HG03103 (cell line): ENCODE results near the gene POGLUT3.

Experiments
- ATAC-seq: cut with Tn5 transposase; IDR thresholded peaks from one replicate; pipeline ENCODE4 v1.9.1; 2021; ENCODE audit warnings: low read depth; ENCODE audit not compliant: unreplicated experiment

The POGLUT3 gene, protein sequence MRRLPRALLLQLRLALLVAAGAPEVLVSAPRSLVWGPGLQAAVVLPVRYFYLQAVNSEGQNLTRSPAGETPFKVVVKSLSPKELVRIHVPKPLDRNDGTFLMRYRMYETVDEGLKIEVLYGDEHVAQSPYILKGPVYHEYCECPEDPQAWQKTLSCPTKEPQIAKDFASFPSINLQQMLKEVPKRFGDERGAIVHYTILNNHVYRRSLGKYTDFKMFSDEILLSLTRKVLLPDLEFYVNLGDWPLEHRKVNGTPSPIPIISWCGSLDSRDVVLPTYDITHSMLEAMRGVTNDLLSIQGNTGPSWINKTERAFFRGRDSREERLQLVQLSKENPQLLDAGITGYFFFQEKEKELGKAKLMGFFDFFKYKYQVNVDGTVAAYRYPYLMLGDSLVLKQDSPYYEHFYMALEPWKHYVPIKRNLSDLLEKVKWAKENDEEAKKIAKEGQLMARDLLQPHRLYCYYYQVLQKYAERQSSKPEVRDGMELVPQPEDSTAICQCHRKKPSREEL

DNA sequence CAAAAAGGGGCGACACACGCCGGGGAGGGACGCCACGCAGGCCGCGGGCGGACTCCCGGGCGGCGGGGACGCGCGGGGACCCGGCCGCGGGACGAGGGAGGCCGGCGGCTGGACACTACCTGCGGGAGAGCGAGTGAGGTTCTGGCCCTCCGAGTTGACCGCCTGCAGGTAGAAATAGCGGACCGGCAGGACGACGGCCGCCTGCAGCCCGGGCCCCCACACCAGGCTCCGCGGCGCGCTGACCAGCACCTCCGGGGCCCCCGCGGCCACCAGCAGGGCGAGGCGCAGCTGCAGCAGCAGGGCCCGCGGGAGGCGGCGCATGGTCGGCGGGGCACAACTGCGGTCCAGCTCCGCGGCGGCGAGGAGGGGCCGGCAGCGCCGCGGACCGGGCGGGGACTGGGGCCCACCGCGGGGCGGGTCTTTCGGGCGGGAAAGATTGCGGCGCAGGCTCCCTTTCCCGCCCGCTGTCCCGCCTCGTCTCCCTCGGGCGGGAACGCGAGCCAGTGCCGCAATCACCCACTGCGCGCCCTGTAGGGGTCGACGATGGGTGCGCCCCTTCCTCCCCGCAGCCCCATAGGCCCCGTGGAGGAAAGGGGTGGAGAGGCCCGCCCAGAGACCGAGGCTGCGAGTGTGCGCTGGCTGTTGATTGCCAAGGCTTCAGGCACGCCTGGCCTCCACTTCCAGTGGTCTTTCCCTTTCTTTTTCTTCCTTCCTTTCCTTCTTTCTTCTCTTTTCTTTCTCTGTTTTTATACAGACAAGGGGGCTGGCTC is at the start of gene POGLUT3:
Gene POGLUT3, minus strand, starts transcription at position 339 of the 770 bp plus-strand sequence. Its CDS starts 18 bp downstream, at position 321.
- ATAC-seq = peak; percentile 64

DNA sequence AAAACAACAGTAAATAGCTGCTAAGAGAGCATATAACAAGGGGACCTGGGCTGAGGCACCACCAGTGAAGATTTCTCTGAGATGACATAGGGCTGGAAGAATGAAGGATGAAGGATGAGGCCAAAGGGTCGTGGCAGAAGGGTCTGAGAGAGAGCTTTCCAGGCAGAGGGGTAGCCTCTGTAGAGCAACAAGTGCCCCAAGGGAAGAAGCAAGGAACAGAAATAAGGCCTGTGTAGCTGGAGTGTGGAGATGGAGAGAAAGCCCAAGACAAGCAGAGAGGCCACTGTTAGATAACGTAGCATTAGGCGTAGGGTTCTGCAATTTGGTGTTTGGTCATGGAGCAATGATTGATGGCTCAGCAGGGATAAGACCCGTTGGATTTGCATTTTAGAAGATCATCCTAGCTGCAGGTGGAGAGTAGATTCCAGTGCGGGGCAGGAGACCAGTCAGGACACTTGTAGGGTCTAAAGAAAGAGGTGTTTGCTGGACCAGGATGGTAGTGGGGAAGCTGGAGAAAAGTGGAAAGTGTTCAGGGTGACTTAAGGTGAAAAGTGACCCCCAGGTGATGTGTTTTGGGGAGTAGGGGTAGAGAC is 47.8 kb upstream of the POGLUT3 start:
- no peak for ATAC-seq

DNA sequence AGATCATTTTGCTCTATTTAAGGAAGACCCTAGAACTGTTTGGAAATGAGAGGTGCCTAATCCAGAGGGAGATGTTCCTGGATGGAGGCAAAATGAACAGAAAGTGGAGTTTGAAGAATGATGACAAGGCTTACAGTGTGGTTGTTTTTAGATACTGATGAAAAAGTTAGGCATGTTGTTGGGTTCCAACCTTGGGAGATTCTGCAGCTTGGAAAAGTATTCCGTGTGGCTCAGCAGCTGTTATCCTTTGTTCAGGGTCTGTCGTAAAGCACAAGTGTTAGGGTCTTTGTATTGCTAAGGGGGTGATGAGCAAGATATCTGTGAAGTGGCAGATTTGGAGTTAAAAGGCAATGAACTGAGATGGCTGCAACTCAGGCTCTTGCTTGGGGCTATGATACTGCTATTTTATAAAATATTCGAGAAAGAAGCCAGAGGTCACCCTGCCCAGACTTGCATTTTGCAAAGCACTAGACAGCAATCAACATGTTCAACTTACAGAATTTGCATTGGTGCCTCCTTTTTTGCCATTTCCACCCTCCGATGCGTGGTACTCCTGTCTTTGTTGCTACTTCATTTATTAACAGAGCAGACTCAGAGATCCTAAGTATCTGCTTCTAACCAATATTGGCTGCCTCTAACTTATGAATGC is 45.3 kb upstream of the POGLUT3 start:
- no peak for ATAC-seq

DNA sequence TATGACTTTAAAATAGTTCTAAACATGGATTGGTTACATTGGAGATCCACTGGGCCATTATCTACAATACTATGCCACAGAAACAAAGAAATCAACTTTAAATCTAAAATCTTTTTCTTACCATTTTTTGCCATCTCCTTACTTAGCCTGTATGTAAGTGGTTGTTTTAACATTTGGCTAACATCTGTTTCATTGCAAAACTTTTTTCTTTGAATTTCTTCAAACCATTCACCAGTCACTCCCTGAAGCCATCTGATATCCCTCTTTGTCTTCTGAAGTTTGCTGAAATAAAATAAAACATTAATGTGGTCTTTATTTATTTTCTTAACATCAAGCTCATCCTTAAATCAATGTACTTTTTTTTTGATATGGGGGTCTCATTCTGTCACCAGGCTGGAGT is 43.3 kb upstream of the POGLUT3 start:
- no peak for ATAC-seq

DNA sequence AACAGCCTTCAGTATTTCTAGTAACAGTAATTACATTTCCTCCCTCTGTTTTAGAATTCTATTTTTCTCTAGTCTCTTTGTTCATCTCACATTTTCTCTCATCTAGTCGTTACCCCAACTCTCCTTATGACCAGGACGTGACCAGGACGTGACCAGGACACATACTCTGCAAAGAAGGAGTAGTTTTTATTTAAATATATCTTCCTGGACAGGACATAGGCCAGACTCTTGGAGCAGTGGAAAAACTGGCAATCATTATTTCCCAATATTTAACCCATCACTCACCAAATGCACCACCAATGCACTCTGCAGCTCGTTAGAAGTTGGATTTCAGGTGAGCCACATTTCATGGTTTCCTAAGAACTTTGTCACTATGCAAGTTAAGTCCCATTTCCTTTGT is 40.3 kb upstream of the POGLUT3 start:
- no peak for ATAC-seq

DNA sequence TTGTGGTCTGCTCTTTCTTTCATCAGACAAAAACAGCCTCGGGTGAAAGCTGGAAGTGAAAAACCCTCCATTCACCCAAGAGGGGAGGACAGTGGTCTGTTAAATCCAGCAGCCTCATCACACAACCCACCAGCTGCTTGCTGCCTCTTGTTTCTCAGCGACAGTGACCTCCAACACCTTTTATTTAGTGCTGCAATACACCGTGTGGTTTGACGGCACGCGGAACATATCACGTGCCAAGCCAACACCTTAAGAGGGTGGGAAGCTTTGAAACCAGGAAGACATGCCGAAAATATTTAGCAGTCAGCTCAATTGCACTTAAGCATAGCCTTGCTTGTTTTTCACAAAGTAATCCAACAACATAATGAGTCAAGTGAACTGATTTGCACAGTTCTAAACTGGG is 39.8 kb upstream of the POGLUT3 start:
- ATAC-seq = no peak

DNA sequence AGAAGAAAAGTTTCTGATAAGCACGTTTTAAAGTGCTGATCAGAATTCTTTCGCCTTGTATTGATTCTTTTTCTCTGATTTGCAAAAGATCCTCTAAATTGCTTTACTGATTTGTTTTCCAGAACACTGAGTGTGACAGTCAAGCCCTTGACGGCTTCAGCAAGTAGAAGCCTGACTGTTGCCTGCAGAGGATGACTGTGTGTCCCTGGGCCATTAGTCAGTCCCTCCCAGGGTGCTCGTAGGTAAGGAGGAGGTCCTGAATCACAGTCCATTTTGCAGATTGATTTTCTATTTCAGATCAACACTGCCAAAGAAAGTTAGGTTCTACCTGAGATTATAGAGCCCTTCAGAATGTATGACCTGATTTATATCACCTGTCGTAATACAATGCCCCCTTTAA is 38.6 kb upstream of the POGLUT3 start:
- ATAC-seq = no peak

DNA sequence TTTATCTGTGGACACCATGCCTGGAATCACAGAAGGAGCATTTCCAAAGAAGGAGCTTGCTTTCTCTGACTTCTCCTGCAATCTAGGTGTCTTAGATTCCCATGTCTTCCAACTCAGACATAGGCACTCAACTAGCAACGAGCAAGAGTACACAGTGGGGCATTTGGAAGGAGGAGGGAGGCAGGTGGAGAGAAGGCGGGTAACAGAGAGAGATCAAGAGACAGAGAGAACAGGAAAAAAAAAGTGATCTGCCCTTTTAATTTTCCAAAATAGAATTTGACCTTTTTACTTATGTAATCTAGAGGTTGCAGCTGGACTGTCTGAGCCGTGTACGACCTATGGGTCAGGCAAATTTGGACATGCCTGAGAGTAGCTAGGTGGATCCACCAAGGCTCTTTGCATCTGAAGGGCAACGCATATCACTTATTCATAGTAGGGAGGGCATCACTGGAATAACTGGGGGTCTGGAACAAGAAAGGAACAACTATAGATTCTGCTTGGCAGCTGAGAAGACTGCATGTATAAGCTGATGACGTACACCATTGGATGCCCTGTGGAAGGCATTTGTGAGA is 37.3 kb upstream of the POGLUT3 start:
- ATAC-seq = no peak

DNA sequence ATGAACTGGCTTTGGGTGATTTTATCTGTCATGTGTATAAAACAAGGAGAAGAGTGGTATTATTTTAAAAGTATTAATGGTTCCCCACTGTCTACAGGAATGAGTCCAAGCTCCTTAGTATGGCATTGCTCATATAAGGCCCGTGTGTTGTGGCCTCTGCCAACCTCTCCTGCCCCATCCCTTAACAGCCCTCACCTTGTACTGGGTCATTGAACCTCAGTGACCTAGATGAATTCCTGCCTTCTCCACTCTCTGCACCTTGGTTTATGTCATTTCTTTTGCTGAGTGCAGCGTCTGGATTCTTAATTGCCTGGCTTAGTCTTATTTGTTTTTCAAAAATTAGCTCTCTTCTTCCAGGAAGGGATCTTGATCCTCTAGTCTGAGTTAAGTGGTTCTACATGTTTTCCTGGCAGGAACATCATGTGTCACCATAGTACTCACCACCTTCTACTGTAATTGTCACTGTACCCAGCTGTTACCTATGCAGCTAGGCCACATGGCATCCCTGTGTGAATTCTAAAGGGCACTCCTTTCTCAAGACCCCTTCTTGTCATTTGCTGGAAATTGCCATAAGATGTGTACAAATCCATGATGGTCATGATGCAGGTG is 36.2 kb upstream of the POGLUT3 start:
- no peak for ATAC-seq

DNA sequence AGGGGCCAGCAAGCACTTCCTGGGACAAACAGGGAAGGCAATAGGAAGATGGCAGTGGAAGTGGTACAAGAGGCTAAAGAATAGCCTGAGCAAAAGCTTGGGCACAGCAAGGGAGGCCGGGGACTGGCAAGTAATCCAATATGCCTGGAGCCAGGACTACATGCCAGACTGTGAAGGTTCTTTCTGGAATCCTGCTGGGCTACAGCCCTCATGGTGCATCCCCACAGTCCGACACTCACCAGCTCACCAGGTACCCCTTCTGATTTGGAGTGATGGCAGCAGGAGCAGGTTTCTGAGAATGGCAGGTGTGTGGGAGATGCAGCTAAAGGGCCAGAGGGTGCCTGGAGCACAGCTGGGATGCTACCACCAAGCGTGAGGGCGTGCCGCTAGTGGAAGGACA is 32.2 kb upstream of the POGLUT3 start:
- no peak for ATAC-seq

DNA sequence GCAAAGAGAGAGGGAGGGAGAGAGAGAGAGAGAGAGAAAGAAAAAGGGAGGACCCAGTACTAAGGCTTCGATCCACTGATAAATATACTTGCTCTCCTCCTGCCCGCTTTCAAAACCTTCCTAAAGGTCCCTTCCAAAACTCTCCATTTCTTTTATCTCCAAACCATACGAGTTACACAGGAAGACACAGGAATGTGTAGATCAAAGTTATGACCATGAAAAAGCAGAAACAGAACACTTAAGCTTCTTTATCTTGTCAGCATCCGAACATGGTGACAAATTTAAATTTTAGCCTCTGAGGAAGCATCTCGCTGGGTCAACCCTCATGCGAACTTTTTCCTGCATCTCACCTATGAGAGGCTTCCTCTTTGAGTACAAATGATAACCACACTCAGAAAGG is 29.2 kb upstream of the POGLUT3 start:
- ATAC-seq = no peak

DNA sequence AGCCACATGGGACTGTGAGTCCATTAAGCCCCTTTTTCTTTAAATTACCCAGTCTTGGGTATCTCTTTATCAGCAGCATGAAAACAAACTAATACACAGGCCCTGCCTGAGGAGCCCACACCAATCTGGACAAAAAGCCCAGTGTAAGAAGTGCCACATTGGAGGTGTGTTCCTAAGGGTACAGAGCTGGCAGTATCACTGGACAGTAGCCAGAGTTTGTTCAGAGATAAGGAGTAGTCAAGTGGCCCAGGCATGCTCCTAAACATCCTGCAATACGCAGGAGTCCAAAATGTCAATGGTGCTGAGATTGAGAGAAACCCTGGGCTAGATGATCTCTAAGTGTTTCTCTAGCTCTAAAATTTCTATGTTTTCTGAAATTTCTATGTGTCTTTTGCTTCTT is 27.0 kb upstream of the POGLUT3 start:
- no peak for ATAC-seq

DNA sequence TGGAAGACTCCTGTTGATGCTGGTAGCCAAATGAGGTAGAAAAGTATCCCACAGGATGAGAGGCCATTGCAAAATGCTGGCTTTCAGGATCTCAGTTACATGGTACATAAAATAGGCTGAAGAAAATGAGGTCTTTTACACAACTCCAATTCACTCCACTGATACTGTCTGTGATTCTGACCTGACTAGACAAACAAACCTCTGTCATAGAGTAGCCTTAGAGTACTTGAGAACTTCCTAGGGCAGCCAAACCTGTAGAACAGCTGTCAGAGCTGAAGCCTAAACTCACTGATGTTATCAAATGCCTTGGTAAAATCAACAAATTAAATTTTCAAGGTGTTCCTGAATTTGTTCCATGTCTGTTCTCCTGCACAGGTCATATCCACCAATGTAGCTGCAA is 26.2 kb upstream of the POGLUT3 start:
- no peak for ATAC-seq

DNA sequence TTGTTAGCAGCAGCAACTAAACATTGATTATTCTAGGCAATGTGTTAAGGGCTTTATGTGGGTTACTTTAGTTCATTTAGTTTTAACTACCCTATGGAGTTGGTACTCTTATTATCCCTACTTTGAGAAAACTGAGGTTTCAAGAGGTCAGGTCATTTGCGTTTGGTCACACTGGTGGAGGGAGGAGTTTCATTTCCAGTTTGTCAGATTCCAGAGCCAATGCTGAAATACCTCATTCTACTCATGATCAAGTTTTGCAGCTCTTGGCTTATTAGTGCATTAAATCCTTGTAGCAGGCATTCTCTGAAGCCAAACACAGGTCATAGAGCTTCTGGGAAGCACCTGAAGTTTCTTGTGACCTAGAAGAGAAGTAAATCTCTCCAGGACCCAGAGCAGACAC is 24.1 kb upstream of the POGLUT3 start:
- ATAC-seq = no peak

DNA sequence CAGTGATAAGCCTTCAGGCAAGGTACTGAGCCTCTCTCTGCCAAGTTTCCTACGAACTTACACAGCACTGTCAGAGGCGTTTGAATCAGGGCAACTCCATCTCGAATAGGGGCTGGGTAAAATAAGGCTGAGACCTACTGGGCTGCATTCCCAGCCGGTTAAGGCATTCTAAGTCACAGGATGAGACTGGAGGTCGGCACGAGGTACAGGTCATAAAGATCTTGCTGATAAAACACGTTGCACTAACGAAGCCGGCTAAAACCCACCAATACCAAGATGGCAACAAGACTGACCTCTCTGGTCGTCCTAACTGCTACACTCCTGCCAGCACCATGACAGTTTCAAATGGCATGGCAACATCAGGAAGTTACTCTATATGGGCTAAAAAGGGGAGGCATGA is 20.4 kb upstream of the POGLUT3 start:
- no peak for ATAC-seq

DNA sequence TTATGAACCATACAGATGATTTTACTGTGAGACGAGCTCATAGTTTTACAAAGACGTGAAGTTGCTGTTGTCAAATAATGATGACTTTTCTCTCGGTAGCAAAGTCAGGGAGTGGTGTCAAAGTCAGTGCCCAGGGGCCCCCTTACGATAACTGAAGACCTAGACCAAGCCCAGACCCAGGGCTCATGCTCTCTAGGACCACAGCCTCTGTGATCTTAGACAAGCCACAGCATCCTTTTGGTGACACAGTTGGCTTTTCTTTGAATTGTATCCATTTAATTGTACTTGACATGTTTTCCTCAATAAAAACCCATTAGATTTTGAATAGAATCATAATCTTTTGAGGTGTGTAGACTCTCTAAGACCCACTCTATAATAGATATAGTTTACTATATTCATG is 17.9 kb upstream of the POGLUT3 start:
- no peak for ATAC-seq

DNA sequence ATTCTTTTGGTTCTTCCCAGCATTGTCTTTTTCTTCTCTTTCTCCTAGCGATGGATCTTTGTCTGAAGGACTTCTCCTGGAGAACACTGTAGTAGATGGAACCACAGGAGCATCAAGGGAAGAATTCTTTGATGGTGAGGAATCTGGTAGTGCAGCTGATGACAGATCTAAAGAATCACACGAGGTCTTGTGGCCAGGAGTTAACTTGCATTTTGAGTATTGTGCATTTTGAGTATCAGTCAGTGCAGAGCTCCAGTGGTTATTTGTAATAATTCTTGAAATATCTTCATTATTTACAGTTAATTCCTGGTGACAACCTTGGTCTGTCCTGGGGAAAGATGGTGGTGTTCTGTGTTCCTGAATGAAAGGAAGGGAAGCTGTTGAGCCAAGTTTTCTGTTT is 14.5 kb upstream of the POGLUT3 start:
- ATAC-seq = no peak

DNA sequence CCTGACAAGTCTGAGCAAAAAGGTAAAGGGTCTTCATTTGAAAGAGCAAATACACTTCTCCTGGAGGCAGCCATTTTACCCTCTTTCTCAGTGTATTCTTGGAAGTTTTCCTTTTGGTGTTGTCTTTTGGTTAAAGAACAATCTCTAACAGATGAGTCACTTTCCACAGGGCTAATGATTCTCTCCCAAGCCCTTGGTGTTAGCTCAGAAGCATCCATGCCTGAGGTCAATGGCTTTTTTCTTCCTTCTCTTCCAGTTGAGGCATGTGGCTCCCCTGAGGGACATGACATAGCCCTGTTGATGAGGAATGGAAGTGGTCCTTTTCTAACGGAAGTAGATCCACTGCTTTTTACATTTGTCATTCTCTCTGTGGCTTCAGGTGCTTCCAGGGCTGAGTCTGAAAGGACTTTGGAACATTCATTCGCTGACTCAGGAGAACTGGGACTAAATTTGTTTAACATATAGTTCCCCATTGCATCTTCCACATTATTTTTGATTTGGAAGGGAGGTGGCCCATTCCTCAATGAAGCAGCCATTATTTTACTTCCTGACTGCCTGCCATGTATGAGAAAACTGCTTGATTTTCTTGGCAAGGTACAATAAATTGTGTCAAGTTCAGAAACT is 13.8 kb upstream of the POGLUT3 start:
- no peak for ATAC-seq

DNA sequence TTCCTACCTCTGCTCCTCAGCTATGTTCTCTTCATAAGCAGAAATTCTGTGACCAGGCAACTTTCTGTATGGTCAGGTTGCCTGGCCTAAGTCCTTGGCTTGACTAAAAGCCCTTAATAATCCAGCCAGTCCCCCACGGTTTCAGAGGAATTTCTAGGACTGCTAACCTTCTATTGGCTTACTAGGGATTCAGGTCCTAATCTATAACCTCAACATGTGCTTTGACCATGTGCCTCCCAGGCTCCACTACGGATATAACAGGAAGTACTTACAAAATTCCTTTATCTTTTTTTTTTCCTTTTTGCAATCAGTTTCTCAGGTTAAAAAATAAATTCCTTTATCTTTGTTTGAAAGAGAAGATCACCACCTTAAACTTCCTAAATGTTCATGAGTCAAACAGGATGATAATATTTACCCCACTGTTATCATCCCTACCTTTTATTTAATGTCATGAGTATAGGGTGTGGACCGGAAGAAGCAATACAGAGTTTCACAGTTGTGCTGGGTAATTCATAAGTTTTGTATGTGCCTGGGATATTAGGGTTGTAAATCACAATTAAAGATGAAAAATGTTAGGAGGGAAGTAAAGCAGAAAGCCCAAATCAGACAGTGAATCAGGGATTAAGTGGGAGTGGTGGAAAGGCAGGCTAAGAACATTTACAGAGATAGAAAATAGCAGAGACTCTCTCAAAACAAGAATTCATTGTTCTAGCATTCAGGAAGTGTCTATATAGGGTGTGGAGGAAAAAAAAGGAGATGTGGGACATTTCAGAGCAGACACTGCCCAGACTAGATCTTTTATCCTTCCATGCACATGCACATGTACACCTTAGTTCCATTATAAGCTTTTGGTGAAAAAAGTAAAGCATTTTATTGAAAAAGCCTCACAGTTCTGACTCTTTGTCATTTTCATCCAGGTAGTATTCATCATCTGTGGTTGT is 10.7 kb upstream of the POGLUT3 start:
- ATAC-seq = no peak
